Right atrium auricular region (tissue), 2 donors: ENCODE data around the gene PIM1. TPM values are rescaled to one million over a fixed set of nuclear protein-coding genes. Genes with fewer than 3 reads are reported as not detected.

Experiments
- DNase-seq: peaks from one replicate; pipeline ENCODE4 v3.0.0-alpha.2; 2019; ENCODE audit warnings: low spot score
- H3K27ac ChIP-seq, 2 donors: fragments of 200-600 bp; sonication (generic); 1 replicate in 1 of 2; 2 replicates in 1 of 2; pipeline ENCODE4 v1.5.1; 2016 to 2019
- H3K27me3 ChIP-seq, 2 donors: fragments of 200-600 bp; sonication (generic); one replicate each; pipeline versions ENCODE4 v1.5.1 to v1.6.0; 2017 to 2019
- H3K36me3 ChIP-seq: fragments of 200-600 bp; sonication (generic); one replicate; pipeline ENCODE4 v1.5.1; 2016
- H3K4me1 ChIP-seq, 2 donors: fragments of 200-600 bp; sonication (generic); one replicate each; pipeline versions ENCODE4 v1.5.1 to v1.6.0; 2017 to 2019
- H3K4me3 ChIP-seq, 2 donors: fragments of 200-600 bp; sonication (generic); 1 replicate in 1 of 2; 2 replicates in 1 of 2; pipeline ENCODE4 v1.5.1; 2017 to 2019; ENCODE audit warnings: mild to moderate bottlenecking in 1 of 2, moderate library complexity in 1 of 2
- H3K9me3 ChIP-seq, 2 donors: fragments of 200-600 bp; sonication (generic); one replicate each; pipeline ENCODE4 v1.5.1; 2019
- CTCF ChIP-seq, 2 donors: fragments of 200-600 bp; sonication (generic); IDR thresholded peaks; one replicate each; pipeline ENCODE4 v1.5.1; 2019; ENCODE audit warnings: antibody characterized with exemption in 2 of 2
- total RNA-seq, 2 donors: library from RNA; depleted of rRNA; stranded (reverse); fragments of >200 nt; gene quantifications; one replicate each; pipeline ENCODE4 v1.1.0, GENCODE V29; 2016

The PIM1 gene
- total RNA-seq, 2 donors from 2014 or later = 28.0 to 46.2 TPM

GRCh38 chr6:37222125-37222967, 52.4 kb downstream of the PIM1 start:
- no peaks in the 10 kb centered on the region for H3K36me3 ChIP-seq
- peak overlapping the region; percentile 54 to 66 for H3K4me3 ChIP-seq
- no peaks in the 10 kb centered on the region for H3K9me3 ChIP-seq
- H3K4me1 ChIP-seq = peaks cover 0 to 4% of the 10 kb centered on the region in 2 donors
- TF ChIP-seq CTCF (IDR thresholded peaks at IDR 0.05) = no peak
- H3K27me3 ChIP-seq = no peaks in the 10 kb centered on the region
- H3K27ac ChIP-seq = peak overlapping the region; percentile 61 to 64
- DNase-seq = peak; percentile 78

GRCh38 chr6:37222992-37223391, 53.0 kb downstream of the PIM1 start:
- H3K9me3 ChIP-seq = no peaks in the 10 kb centered on the region
- H3K4me1 ChIP-seq = peaks cover 0 to 4% of the 10 kb centered on the region in 2 donors
- peak overlapping the region; percentile 54 to 66 for H3K4me3 ChIP-seq
- no peak for DNase-seq
- no peaks in the 10 kb centered on the region for H3K36me3 ChIP-seq
- TF ChIP-seq CTCF (IDR thresholded peaks at IDR 0.05) = no peak
- H3K27me3 ChIP-seq = no peaks in the 10 kb centered on the region
- H3K27ac ChIP-seq = peak overlapping the region; percentile 61 to 64

Other genes starting within 250 kb of the PIM1 start
- gene PI16, start 215.4 kb upstream of the PIM1 start, total RNA-seq = 10 to 100 TPM; 14.2 to 48.5 TPM
- 100 to 1,000 TPM; 155 to 259 TPM for gene MTCH1, start 184.0 kb upstream of the PIM1 start, total RNA-seq
- gene FGD2, start 164.5 kb upstream of the PIM1 start, total RNA-seq = 1 to 10 TPM; 4.9 to 8.0 TPM
- gene TBC1D22B, start 87.6 kb downstream of the PIM1 start, total RNA-seq = 1 to 10 TPM; 7.5 to 9.8 TPM
- 1 to 10 TPM; 1.3 to 1.4 TPM for gene TMEM217, start 88.0 kb downstream of the PIM1 start, total RNA-seq
- gene RNF8, start 183.8 kb downstream of the PIM1 start, total RNA-seq = 10 to 100 TPM; 17.0 to 17.3 TPM